Heart left ventricle (tissue), 16 donors: ENCODE data around the gene STOML3. TPM values are rescaled to one million over a fixed set of nuclear protein-coding genes. Genes with fewer than 3 reads are reported as not detected.
A peak's percentile ranks its signal among the peaks of the same experiment; 100 is the strongest.

Source experiments
- ATAC-seq, 4 donors: fragments of 200-7000 bp; cut with Tn5 transposase; one replicate each; pipeline ENCODE4 v1.9.1; 2020 to 2022; ENCODE audit warnings: moderate library complexity in 4 of 4, mild to moderate bottlenecking in 3 of 4, moderate number of reproducible peaks in 1 of 4
- DNase-seq, 5 donors: peaks; one replicate each; pipeline ENCODE4 v3.0.0-alpha.2; 2020
- H3K27ac ChIP-seq, 12 donors: fragments of 200-600 bp; sonication (generic) in 4 of 12; one replicate each; pipeline versions ENCODE4 v1.5.0 to v1.8.0; 2016 to 2022; ENCODE audit warnings: mild to moderate bottlenecking in 2 of 12
- H3K27me3 ChIP-seq, 9 donors: fragments of 200-600 bp; sonication (generic) in 2 of 9; one replicate each; pipeline versions ENCODE4 v1.5.1 to v1.8.0; 2016 to 2022; ENCODE audit warnings: mild to moderate bottlenecking in 3 of 9
- H3K36me3 ChIP-seq, 9 donors: fragments of 200-600 bp; sonication (generic) in 2 of 9; one replicate each; pipeline versions ENCODE4 v1.5.0 to v1.8.0; 2018 to 2022; ENCODE audit warnings: mild to moderate bottlenecking in 2 of 9
- H3K4me1 ChIP-seq, 12 donors: fragments of 200-600 bp; sonication (generic) in 4 of 12; one replicate each; pipeline versions ENCODE4 v1.5.0 to v1.8.0; 2016 to 2022; ENCODE audit warnings: mild to moderate bottlenecking in 3 of 12
- H3K4me3 ChIP-seq, 12 donors: fragments of 200-600 bp; sonication (generic) in 4 of 12; one replicate each; pipeline versions ENCODE4 v1.5.0 to v1.8.0; 2017 to 2022; ENCODE audit warnings: mild to moderate bottlenecking in 9 of 12, moderate library complexity in 4 of 12
- H3K9me3 ChIP-seq, 12 donors: fragments of 200-600 bp; sonication (generic) in 4 of 12; one replicate each; pipeline versions ENCODE4 v1.5.0 to v1.8.0; 2016 to 2022; ENCODE audit warnings: mild to moderate bottlenecking in 1 of 12
- CTCF ChIP-seq, 12 donors: fragments of 200-600 bp; sonication (generic) in 4 of 12; IDR thresholded peaks; one replicate each; pipeline versions ENCODE4 v1.5.0 to v1.8.0; 2018 to 2022; ENCODE audit warnings: antibody characterized with exemption in 12 of 12, mild to moderate bottlenecking in 5 of 12
- POLR2A ChIP-seq, 2 donors: fragments of 450-650 bp; IDR thresholded peaks; one replicate each; pipeline ENCODE4 v1.6.1; 2017; ENCODE audit warnings: antibody characterized with exemption in 2 of 2, mild to moderate bottlenecking in 2 of 2, moderate library complexity in 2 of 2
- WGBS, 4 donors: extraction: QIAGEN DNeasy Blood & Tissue Kit in 2 of 4; methylation state at CpG; one replicate each; pipeline versions ENCODE4 v1.1.5 to v1.1.7; 2013 to 2018; 5-methylcytosine and 5-hydroxymethylcytosine counted together
- intact Hi-C, 10 donors: fragments of 100-400 bp; cut with DNase I; formaldehyde crosslinking; loops; one replicate each; pipeline versions ENCODE4 v1.11.1 to v1.14.2; 2022
- polyA plus RNA-seq, 2 donors: library from polyadenylated mRNA; stranded (reverse); fragments of 200-250 nt; gene quantifications; one replicate each; pipeline ENCODE4 v1.2.3, GENCODE V29; 2013
- total RNA-seq, 9 donors: library from RNA; depleted of rRNA in 2 of 9; stranded (reverse); fragments of >200 nt in 2 of 9; fragmentation: NEBNext Ultra II Directional in 3 of 9; extraction: Animal tissue kit (Norgen Biotek cat#: 25700) in 3 of 9; gene quantifications; one replicate each; pipeline versions ENCODE4 v1.1.0 to v1.2.4, GENCODE V29; 2016 to 2023
- donor health status: ischemic (EF 13 %, LVEDD 7.1; RV severe dilation, severe dysfunction).
- donor health status: healthy with polysubstance abuse.
- donor health status: DM: no; HTN: yes; CAD: no.
- donor health status: DM: no; HTN: no; CAD: no.
- donor health status: ischemic (EF 25% LVEDD 6.9; RV normal size, moderate dysfunction).
- donor health status: ischemic (EF 25% LVEDD 5.7; RV mildly dilated, moderate dysfunction).
- donor health status: healthy.
- donor health status: DM: yes; HTN: yes; CAD: no.
- donor health status: ischemic (EF 35%, LVEDD 5.7; RV mildly dilated, moderate dysfunction).
- donor health status: nonischemic (EF 11% LVEDD 7.7; RV severe dilation, severe dysfunction).
- donor health status: DM: yes; HTN: yes; CAD: no.
- donor health status: PGD.
- donor health status: ischemic (EF 29% LVEDD 5.4; RV normal size, mild dysfunction).
- donor health status: nonischemic (EF 23%, LVEDD 6.1; RV moderate dilation, normal function).

STOML3 gene
- total and polyA plus RNA-seq, 11 donors = not detected

GRCh38 chr13:38952827-38953226 is 37.8 kb downstream of the STOML3 start:
- Histone ChIP-seq H3K4me3 (no peak overlapping the region), H3K27me3 (peaks cover 0 to 3% (median 0%) of the 10 kb centered on the region in 9 donors), H3K36me3 (no peaks in the 10 kb centered on the region), H3K27ac (no peak overlapping the region), H3K4me1 (no peaks in the 10 kb centered on the region), H3K9me3 (peaks cover 0 to 7% (median 0%) of the 10 kb centered on the region in 12 donors)
- intact Hi-C loops = no loop called here
- no peak for DNase-seq
- 92 to 96% (median 93%) methylated on average over 1 of the region's 1 CpG for WGBS, 4 donors
- TF ChIP-seq CTCF (IDR thresholded peaks at IDR 0.05) (no peak), POLR2A (IDR thresholded peaks at IDR 0.05) (no peak)
- ATAC-seq = no peak

- intact Hi-C loops = no loop called here
- DNase-seq (no peak), ATAC-seq (no peak)
- H3K9me3 ChIP-seq = peaks cover 0 to 7% (median 0%) of the 10 kb centered on the region in 12 donors
- TF ChIP-seq POLR2A (IDR thresholded peaks at IDR 0.05) (no peak), CTCF (IDR thresholded peaks at IDR 0.05) (no peak)
- H3K27ac ChIP-seq = no peak overlapping the region
- H3K27me3 ChIP-seq = peaks cover 0 to 3% (median 0%) of the 10 kb centered on the region in 9 donors
- H3K4me3 ChIP-seq = peak overlapping the region in 1 of 12 donors; percentile 12
- no peaks in the 10 kb centered on the region for H3K36me3 ChIP-seq
- WGBS, 4 donors = 34 to 47% (median 40%) methylated on average over 9 of the region's 9 CpGs
- no peaks in the 10 kb centered on the region for H3K4me1 ChIP-seq
Measured at GRCh38 chr13:38951525-38952313, 38.9 kb downstream of the STOML3 start.

- TF ChIP-seq POLR2A (IDR thresholded peaks at IDR 0.05) (no peak), CTCF (IDR thresholded peaks at IDR 0.05) (no peak)
- no peaks in the 10 kb centered on the region for H3K36me3 ChIP-seq
- DNase-seq (no peak), ATAC-seq (no peak)
- peaks cover 0 to 7% (median 0%) of the 10 kb centered on the region in 12 donors for H3K9me3 ChIP-seq
- peaks cover 0 to 3% (median 0%) of the 10 kb centered on the region in 9 donors for H3K27me3 ChIP-seq
- no peak overlapping the region for H3K27ac ChIP-seq
- H3K4me3 ChIP-seq = no peak overlapping the region
- WGBS, 4 donors = 22 to 66% (median 36%) methylated on average over 3 of the region's 3 CpGs
- intact Hi-C loops = no loop called here
- H3K4me1 ChIP-seq = no peaks in the 10 kb centered on the region
Measured at GRCh38 chr13:38950987-38951386, 39.6 kb downstream of the STOML3 start.

GRCh38 chr13:38947054-38947453 is 43.6 kb downstream of the STOML3 start:
- Histone ChIP-seq H3K27ac (no peak overlapping the region), H3K36me3 (no peaks in the 10 kb centered on the region), H3K9me3 (peaks cover 0 to 7% (median 0%) of the 10 kb centered on the region in 12 donors), H3K4me3 (no peak overlapping the region), H3K4me1 (no peaks in the 10 kb centered on the region), H3K27me3 (no peaks in the 10 kb centered on the region)
- TF ChIP-seq POLR2A (IDR thresholded peaks at IDR 0.05) = no peak
- ATAC-seq (no peak), DNase-seq (no peak)
- intact Hi-C loops = no loop called here
- WGBS, 4 donors = 70 to 79% (median 72%) methylated on average over 3 of the region's 3 CpGs
